GM23338 (cell line): Measurements from ENCODE around the gene TBC1D30. TPM values are rescaled to one million over a fixed set of nuclear protein-coding genes. Genes with fewer than 3 reads are reported as not detected.

Experiments used
- ATAC-seq: fragments of 200-7000 bp; cut with Tn5 transposase; 3 replicates; pipeline ENCODE4 v1.9.1; 2020
- DNase-seq: peaks from one replicate; pipeline ENCODE4 v3.0.0-alpha.2; 2015; ENCODE audit warnings: low spot score
- H2AFZ ChIP-seq: fragments of 200-600 bp; sonication (generic); 2 replicates; pipeline ENCODE4 v1.8.0; 2016; ENCODE audit warnings: antibody characterized with exemption, mild to moderate bottlenecking, moderate library complexity
- H3F3A ChIP-seq: fragments of 200-600 bp; sonication (generic); replicated peaks from 2 replicates; pipeline ENCODE4 v1.8.0; 2017; ENCODE audit warnings: antibody characterized with exemption, mixed run types, low read depth
- H3K27ac ChIP-seq: fragments of 200-600 bp; sonication (generic); 2 replicates; pipeline ENCODE4 v1.6.1; 2016; ENCODE audit warnings: low read depth
- H3K27me3 ChIP-seq: fragments of 200-600 bp; sonication (generic); 2 replicates; pipeline ENCODE4 v1.8.0; 2016; ENCODE audit warnings: mild to moderate bottlenecking, mixed run types, moderate library complexity; ENCODE audit not compliant: insufficient read depth
- H3K36me3 ChIP-seq: fragments of 200-600 bp; sonication (generic); 2 replicates; pipeline ENCODE4 v1.8.0; 2016; ENCODE audit warnings: mild to moderate bottlenecking; ENCODE audit not compliant: insufficient read depth
- H3K4me1 ChIP-seq: fragments of 200-600 bp; sonication (generic); 2 replicates; pipeline ENCODE4 v1.8.0; 2016; ENCODE audit warnings: mild to moderate bottlenecking, moderate library complexity; ENCODE audit not compliant: insufficient read depth
- H3K4me2 ChIP-seq: fragments of 200-600 bp; sonication (generic); 2 replicates; pipeline ENCODE4 v1.7.1; 2017; ENCODE audit warnings: mixed run types
- H3K4me3 ChIP-seq: fragments of 200-600 bp; sonication (generic); 2 replicates; pipeline ENCODE4 v1.6.1; 2016; ENCODE audit warnings: mixed run types
- H3K79me2 ChIP-seq: fragments of 200-600 bp; sonication (generic); replicated peaks from 2 replicates; pipeline ENCODE4 v1.8.0; 2017; ENCODE audit warnings: mild to moderate bottlenecking; ENCODE audit not compliant: insufficient read depth
- H3K9me2 ChIP-seq: fragments of 200-600 bp; sonication (generic); 2 replicates; pipeline ENCODE4 v1.8.0; 2017; ENCODE audit not compliant: insufficient read depth
- H4K20me1 ChIP-seq: fragments of 200-600 bp; sonication (generic); replicated peaks from 2 replicates; pipeline ENCODE4 v1.8.0; 2017; ENCODE audit warnings: mild to moderate bottlenecking; ENCODE audit not compliant: insufficient read depth
- H3K27ac Mint-ChIP-seq: 2 replicates; pipeline ENCODE4 v1.8.0; 2020; ENCODE audit warnings: inconsistent platforms, mild to moderate bottlenecking, moderate library complexity, mixed read lengths
- H3K27me3 Mint-ChIP-seq: 3 replicates; pipeline ENCODE4 v1.8.0; 2022; ENCODE audit warnings: low read depth, mild to moderate bottlenecking, moderate library complexity, mixed read lengths, inconsistent platforms; ENCODE audit not compliant: insufficient read depth, poor library complexity
- H3K36me3 Mint-ChIP-seq: 3 replicates; pipeline ENCODE4 v1.8.0; 2021; ENCODE audit warnings: low read depth, mild to moderate bottlenecking, inconsistent platforms, moderate library complexity, mixed read lengths
- H3K4me1 Mint-ChIP-seq: 3 replicates; pipeline ENCODE4 v1.8.0; 2020; ENCODE audit warnings: mild to moderate bottlenecking, inconsistent platforms, mixed read lengths
- H3K4me3 Mint-ChIP-seq: 3 replicates; pipeline ENCODE4 v1.8.0; 2021; ENCODE audit warnings: moderate library complexity, mild to moderate bottlenecking, inconsistent platforms, mixed read lengths
- H3K9me3 Mint-ChIP-seq: 3 replicates; pipeline ENCODE4 v1.8.0; 2020; ENCODE audit warnings: moderate library complexity, mild to moderate bottlenecking, inconsistent platforms, mixed read lengths
- CREB1 ChIP-seq: fragments of 250-450 bp; sonication (Bioruptor Pico); IDR thresholded peaks from 2 replicates; pipeline ENCODE4 v1.5.0; 2020; ENCODE audit warnings: low read depth, mild to moderate bottlenecking, moderate library complexity
- ETS1 ChIP-seq: IDR thresholded peaks from 2 replicates; pipeline ENCODE4 v1.6.1; 2016; ENCODE audit warnings: antibody characterized with exemption
- EZH2 ChIP-seq: fragments of 200-600 bp; sonication (generic); IDR thresholded peaks from one replicate; pipeline ENCODE4 v1.8.0; 2017; ENCODE audit warnings: antibody characterized with exemption, mild to moderate bottlenecking, low read depth; ENCODE audit not compliant: unreplicated experiment
- JUNB ChIP-seq: IDR thresholded peaks from one replicate; pipeline ENCODE4 v1.6.1; 2016; ENCODE audit warnings: antibody characterized with exemption; ENCODE audit not compliant: unreplicated experiment
- NANOG ChIP-seq: IDR thresholded peaks from 2 replicates; pipeline ENCODE4 v1.6.1; 2016; ENCODE audit warnings: antibody characterized with exemption, borderline replicate concordance
- POLR2AphosphoS5 ChIP-seq: IDR thresholded peaks from 2 replicates; pipeline ENCODE4 v1.6.1; 2016; ENCODE audit warnings: antibody characterized with exemption, low read depth
- STAT1 ChIP-seq: IDR thresholded peaks from one replicate; pipeline ENCODE4 v1.6.1; 2016; ENCODE audit warnings: antibody characterized with exemption; ENCODE audit not compliant: unreplicated experiment
- ZNF114 ChIP-seq: fragments of 250-450 bp; sonication (Bioruptor Pico); IDR thresholded peaks from 2 replicates; pipeline ENCODE4 v1.5.0; 2020; ENCODE audit warnings: mild to moderate bottlenecking, moderate library complexity
- ZNF331 ChIP-seq: fragments of 250-450 bp; sonication (Bioruptor Pico); IDR thresholded peaks from 2 replicates; pipeline ENCODE4 v1.5.0; 2020; ENCODE audit warnings: low read depth, mild to moderate bottlenecking, moderate library complexity
- polyA plus RNA-seq: library from polyadenylated mRNA; unstranded; fragments of >200 nt; fragmentation: Nextera tagmentation; extraction: Ambion mirVana; gene quantifications from 2 replicates; pipeline ENCODE4 v1.2.1, GENCODE V29; 2016
- total RNA-seq: library from RNA; depleted of rRNA; stranded (reverse); fragments of >200 nt; shearing (Covaris generic); gene quantifications from 2 replicates; pipeline ENCODE4 v1.2.3, GENCODE V29; 2014
- TF ChIP-seq, protein P1 (sequence below): fragments of 250-450 bp; sonication (Bioruptor Pico); IDR thresholded peaks from 2 replicates; pipeline ENCODE4 v1.5.0; 2020; ENCODE audit warnings: mild to moderate bottlenecking, moderate library complexity
- TF ChIP-seq, protein P2 (sequence below), 2 experiments: fragments of 200-600 bp in 1 of 2; sonication (generic) in 1 of 2; conservative IDR thresholded peaks; 2 replicates each; pipeline versions ENCODE4 v1.5.1 to v1.6.1; 2016 to 2017; ENCODE audit warnings: antibody characterized with exemption in 2 of 2, low read depth in 2 of 2, mild to moderate bottlenecking in 2 of 2, moderate library complexity in 1 of 2

TBC1D30 gene
- total and polyA plus RNA-seq, 2 experiments from 2014 or later: 2.9 to 9.6 TPM

- Mint-ChIP-seq H3K27me3 (no peaks in the 10 kb centered on the region), H3K9me3 (no peaks in the 10 kb centered on the region), H3K36me3 (no peaks in the 10 kb centered on the region), H3K27ac (no peak overlapping the region), H3K4me1 (no peaks in the 10 kb centered on the region), H3K4me3 (no peak overlapping the region)
- ATAC-seq (no peak), DNase-seq (no peak)
- Histone ChIP-seq H3K27me3 (no peaks in the 10 kb centered on the region), H3K79me2 (no peaks in the 10 kb centered on the region), H3K36me3 (no peaks in the 10 kb centered on the region), H2AFZ (no peak overlapping the region), H3K9me2 (peaks cover 4% of the 10 kb centered on the region; the same call in 1 of the 2 replicates), H3K27ac (no peak overlapping the region), H3K4me3 (no peak overlapping the region), H3K4me1 (no peaks in the 10 kb centered on the region), H4K20me1 (no peaks in the 10 kb centered on the region), H3F3A (no peaks in the 10 kb centered on the region), H3K4me2 (no peak overlapping the region)
- TF ChIP-seq POLR2AphosphoS5 (no peak), ZNF331 (no peak), NANOG (no peak), ZNF114 (no peak), ETS1 (no peak), JUNB (no peak), EZH2 (no peak), STAT1 (no peak), CREB1 (CRISPR knock-in tag) (no peak)
- TF ChIP-seq, protein P1, sequence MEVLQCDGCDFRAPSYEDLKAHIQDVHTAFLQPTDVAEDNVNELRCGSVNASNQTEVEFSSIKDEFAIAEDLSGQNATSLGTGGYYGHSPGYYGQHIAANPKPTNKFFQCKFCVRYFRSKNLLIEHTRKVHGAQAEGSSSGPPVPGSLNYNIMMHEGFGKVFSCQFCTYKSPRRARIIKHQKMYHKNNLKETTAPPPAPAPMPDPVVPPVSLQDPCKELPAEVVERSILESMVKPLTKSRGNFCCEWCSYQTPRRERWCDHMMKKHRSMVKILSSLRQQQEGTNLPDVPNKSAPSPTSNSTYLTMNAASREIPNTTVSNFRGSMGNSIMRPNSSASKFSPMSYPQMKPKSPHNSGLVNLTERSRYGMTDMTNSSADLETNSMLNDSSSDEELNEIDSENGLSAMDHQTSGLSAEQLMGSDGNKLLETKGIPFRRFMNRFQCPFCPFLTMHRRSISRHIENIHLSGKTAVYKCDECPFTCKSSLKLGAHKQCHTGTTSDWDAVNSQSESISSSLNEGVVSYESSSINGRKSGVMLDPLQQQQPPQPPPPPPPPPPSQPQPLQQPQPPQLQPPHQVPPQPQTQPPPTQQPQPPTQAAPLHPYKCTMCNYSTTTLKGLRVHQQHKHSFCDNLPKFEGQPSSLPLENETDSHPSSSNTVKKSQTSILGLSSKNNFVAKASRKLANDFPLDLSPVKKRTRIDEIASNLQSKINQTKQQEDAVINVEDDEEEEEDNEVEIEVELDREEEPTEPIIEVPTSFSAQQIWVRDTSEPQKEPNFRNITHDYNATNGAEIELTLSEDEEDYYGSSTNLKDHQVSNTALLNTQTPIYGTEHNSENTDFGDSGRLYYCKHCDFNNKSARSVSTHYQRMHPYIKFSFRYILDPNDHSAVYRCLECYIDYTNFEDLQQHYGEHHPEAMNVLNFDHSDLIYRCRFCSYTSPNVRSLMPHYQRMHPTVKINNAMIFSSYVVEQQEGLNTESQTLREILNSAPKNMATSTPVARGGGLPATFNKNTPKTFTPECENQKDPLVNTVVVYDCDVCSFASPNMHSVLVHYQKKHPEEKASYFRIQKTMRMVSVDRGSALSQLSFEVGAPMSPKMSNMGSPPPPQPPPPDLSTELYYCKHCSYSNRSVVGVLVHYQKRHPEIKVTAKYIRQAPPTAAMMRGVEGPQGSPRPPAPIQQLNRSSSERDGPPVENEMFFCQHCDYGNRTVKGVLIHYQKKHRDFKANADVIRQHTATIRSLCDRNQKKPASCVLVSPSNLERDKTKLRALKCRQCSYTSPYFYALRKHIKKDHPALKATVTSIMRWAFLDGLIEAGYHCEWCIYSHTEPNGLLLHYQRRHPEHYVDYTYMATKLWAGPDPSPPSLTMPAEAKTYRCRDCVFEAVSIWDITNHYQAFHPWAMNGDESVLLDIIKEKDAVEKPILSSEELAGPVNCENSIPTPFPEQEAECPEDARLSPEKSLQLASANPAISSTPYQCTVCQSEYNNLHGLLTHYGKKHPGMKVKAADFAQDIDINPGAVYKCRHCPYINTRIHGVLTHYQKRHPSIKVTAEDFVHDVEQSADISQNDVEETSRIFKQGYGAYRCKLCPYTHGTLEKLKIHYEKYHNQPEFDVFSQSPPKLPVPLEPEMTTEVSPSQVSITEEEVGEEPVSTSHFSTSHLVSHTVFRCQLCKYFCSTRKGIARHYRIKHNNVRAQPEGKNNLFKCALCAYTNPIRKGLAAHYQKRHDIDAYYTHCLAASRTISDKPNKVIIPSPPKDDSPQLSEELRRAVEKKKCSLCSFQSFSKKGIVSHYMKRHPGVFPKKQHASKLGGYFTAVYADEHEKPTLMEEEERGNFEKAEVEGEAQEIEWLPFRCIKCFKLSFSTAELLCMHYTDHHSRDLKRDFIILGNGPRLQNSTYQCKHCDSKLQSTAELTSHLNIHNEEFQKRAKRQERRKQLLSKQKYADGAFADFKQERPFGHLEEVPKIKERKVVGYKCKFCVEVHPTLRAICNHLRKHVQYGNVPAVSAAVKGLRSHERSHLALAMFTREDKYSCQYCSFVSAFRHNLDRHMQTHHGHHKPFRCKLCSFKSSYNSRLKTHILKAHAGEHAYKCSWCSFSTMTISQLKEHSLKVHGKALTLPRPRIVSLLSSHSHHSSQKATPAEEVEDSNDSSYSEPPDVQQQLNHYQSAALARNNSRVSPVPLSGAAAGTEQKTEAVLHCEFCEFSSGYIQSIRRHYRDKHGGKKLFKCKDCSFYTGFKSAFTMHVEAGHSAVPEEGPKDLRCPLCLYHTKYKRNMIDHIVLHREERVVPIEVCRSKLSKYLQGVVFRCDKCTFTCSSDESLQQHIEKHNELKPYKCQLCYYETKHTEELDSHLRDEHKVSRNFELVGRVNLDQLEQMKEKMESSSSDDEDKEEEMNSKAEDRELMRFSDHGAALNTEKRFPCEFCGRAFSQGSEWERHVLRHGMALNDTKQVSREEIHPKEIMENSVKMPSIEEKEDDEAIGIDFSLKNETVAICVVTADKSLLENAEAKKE (CRISPR knock-in tag): no peak
- TF ChIP-seq, protein P2, sequence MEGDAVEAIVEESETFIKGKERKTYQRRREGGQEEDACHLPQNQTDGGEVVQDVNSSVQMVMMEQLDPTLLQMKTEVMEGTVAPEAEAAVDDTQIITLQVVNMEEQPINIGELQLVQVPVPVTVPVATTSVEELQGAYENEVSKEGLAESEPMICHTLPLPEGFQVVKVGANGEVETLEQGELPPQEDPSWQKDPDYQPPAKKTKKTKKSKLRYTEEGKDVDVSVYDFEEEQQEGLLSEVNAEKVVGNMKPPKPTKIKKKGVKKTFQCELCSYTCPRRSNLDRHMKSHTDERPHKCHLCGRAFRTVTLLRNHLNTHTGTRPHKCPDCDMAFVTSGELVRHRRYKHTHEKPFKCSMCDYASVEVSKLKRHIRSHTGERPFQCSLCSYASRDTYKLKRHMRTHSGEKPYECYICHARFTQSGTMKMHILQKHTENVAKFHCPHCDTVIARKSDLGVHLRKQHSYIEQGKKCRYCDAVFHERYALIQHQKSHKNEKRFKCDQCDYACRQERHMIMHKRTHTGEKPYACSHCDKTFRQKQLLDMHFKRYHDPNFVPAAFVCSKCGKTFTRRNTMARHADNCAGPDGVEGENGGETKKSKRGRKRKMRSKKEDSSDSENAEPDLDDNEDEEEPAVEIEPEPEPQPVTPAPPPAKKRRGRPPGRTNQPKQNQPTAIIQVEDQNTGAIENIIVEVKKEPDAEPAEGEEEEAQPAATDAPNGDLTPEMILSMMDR (conservative IDR thresholded peaks at IDR 0.05; ENCODE audit: low read depth in 2 of 2): no peak
These were observed 82.7 kb downstream of the TBC1D30 start for GRCh38 chr12:64907097-64907496.
